ENCODE data around the gene CYP8B1.

CYP8B1 gene

GRCh38 chr3:42839616-42840015 is 36.1 kb downstream of the CYP8B1 start:
- no peaks in the 10 kb centered on the region for H3K4me1 ChIP-seq (ENCODE audit: control insufficient read depth, insufficient read depth, low read length)
- ChIA-PET CTCF (interaction anchor here (0.5 to 3.6 kb wide), 21 partner anchors 8 to 651 kb away, joined by 3 to 48 read pairs (median 3); no protein-coding TSS in a partner anchor), POLR2A (no interaction called here)
- no peaks in the 10 kb centered on the region for H3K36me3 ChIP-seq (ENCODE audit: control insufficient read depth in 2 of 2, insufficient read depth in 1 of 2, low read length in 2 of 2)
- TF ChIP-seq, protein P1, sequence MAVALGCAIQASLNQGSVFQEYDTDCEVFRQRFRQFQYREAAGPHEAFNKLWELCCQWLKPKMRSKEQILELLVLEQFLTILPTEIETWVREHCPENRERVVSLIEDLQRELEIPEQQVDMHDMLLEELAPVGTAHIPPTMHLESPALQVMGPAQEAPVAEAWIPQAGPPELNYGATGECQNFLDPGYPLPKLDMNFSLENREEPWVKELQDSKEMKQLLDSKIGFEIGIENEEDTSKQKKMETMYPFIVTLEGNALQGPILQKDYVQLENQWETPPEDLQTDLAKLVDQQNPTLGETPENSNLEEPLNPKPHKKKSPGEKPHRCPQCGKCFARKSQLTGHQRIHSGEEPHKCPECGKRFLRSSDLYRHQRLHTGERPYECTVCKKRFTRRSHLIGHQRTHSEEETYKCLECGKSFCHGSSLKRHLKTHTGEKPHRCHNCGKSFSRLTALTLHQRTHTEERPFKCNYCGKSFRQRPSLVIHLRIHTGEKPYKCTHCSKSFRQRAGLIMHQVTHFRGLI (tag by site-specific recombination; IDR thresholded peaks at IDR 0.05): peak; percentile 37; the same call in 1 of the 2 replicates
- TF ChIP-seq ZNF654 (tag by site-specific recombination; IDR thresholded peaks at IDR 0.05; ENCODE audit: low read depth) (peak; percentile 53), PRDM6 (tag by site-specific recombination; IDR thresholded peaks at IDR 0.05) (no peak), ZNF473 (tag by site-specific recombination; IDR thresholded peaks at IDR 0.05) (no peak), ZNF292 (tag by site-specific recombination; IDR thresholded peaks at IDR 0.05; ENCODE audit: borderline replicate concordance, low read depth) (no peak), ZNF670 (tag by site-specific recombination; IDR thresholded peaks at IDR 0.05; ENCODE audit: low read depth) (no peak), IKZF3 (tag by site-specific recombination; IDR thresholded peaks at IDR 0.05) (no peak), CTCF (tag by site-specific recombination; IDR thresholded peaks at IDR 0.05) (0 out of 2 replicates have a peak, but pooled peaks have one; percentile 34), ZNF677 (tag by site-specific recombination; IDR thresholded peaks at IDR 0.05) (no peak), ZNF488 (tag by site-specific recombination; IDR thresholded peaks at IDR 0.05) (no peak), ELK4 (IDR thresholded peaks at IDR 0.05; ENCODE audit: borderline replicate concordance, low read depth, low read length) (no peak), KLF9 (tag by site-specific recombination; IDR thresholded peaks at IDR 0.05; ENCODE audit: low read depth) (no peak), ZNF37A (tag by site-specific recombination; IDR thresholded peaks at IDR 0.05) (no peak)
- no peaks in the 10 kb centered on the region for H3K9me3 ChIP-seq (ENCODE audit: control insufficient read depth, insufficient read depth, low read depth, low read length)
- H3K27ac ChIP-seq (ENCODE audit: extremely low read depth, low read depth, low read length): no peak overlapping the region
- H3K4me3 ChIP-seq (ENCODE audit: low read depth, low read length): no peak overlapping the region

- no peaks in the 10 kb centered on the region for H3K4me1 ChIP-seq (ENCODE audit: control insufficient read depth, insufficient read depth, low read length)
- CTCF ChIA-PET: interaction anchor here (0.6 to 3.6 kb wide), 12 partner anchors 8 to 267 kb away, joined by 3 to 48 read pairs (median 4); no protein-coding TSS in a partner anchor
- POLR2A ChIA-PET: no interaction called here
- no peaks in the 10 kb centered on the region for H3K9me3 ChIP-seq (ENCODE audit: control insufficient read depth, insufficient read depth, low read depth, low read length)
- no peak overlapping the region for H3K27ac ChIP-seq (ENCODE audit: extremely low read depth, low read depth, low read length)
- H3K36me3 ChIP-seq (ENCODE audit: control insufficient read depth in 2 of 2, insufficient read depth in 1 of 2, low read length in 2 of 2): no peaks in the 10 kb centered on the region
- no peak overlapping the region for H3K4me3 ChIP-seq (ENCODE audit: low read depth, low read length)
- TF ChIP-seq ZNF211 (tag by site-specific recombination; IDR thresholded peaks at IDR 0.05; ENCODE audit: low read depth) (no peak), ZNF664 (tag by site-specific recombination; IDR thresholded peaks at IDR 0.05) (no peak), ZNF654 (tag by site-specific recombination; IDR thresholded peaks at IDR 0.05; ENCODE audit: low read depth) (no peak), ZBTB26 (tag by site-specific recombination; optimal IDR thresholded peaks at IDR 0.05) (no peak), ZNF76 (tag by site-specific recombination; IDR thresholded peaks at IDR 0.05; ENCODE audit: borderline replicate concordance, low read depth) (no peak), KLF7 (tag by site-specific recombination; IDR thresholded peaks at IDR 0.05; ENCODE audit: borderline replicate concordance) (no peak), ELK4 (IDR thresholded peaks at IDR 0.05; ENCODE audit: borderline replicate concordance, low read depth, low read length) (no peak)
Observed at GRCh38 chr3:42838571-42838970, 37.1 kb downstream of the CYP8B1 start.
